CD8-positive, alpha-beta memory T cell (primary cell): ENCODE data around the gene ERBB2. TPM values are rescaled to one million over a fixed set of nuclear protein-coding genes. Genes with fewer than 3 reads are reported as not detected.
A peak's percentile ranks its signal among the peaks of the same experiment; 100 is the strongest.

ENCODE experiments used
- CTCF ChIA-PET: fragments of 350-600 bp; sonication (Branson Sonifier 250); formaldehyde crosslinking; loops from one replicate; lab custom pipeline; 2021; ENCODE audit warnings: antibody characterized with exemption; lab: Charles Lee
- POLR2A ChIA-PET: fragments of 350-600 bp; sonication (Branson Sonifier 250); formaldehyde crosslinking; loops from one replicate; lab custom pipeline; 2021; ENCODE audit warnings: antibody characterized with exemption; lab: Charles Lee
- DNase-seq, 5 donors: peaks; one replicate each; pipeline versions ENCODE4 v3.0.0 to v3.0.0-alpha.2; 2020 to 2022; ENCODE audit warnings: mixed read lengths in 1 of 5
- H3K27ac ChIP-seq: one replicate; pipeline ENCODE4 v1.7.0; 2013; ENCODE audit warnings: low read depth, mild to moderate bottlenecking, low read length, moderate library complexity
- H3K27me3 ChIP-seq: 2 replicates; pipeline ENCODE4 v1.7.0; 2013; ENCODE audit warnings: low read length, mild to moderate bottlenecking; ENCODE audit not compliant: insufficient read depth, poor library complexity, severe bottlenecking
- H3K36me3 ChIP-seq: 2 replicates; pipeline ENCODE4 v1.7.0; 2013; ENCODE audit warnings: mild to moderate bottlenecking, low read length, moderate library complexity; ENCODE audit not compliant: insufficient read depth
- H3K4me1 ChIP-seq: 2 replicates; pipeline ENCODE4 v1.7.0; 2013; ENCODE audit warnings: mild to moderate bottlenecking, low read length, moderate library complexity; ENCODE audit not compliant: insufficient read depth
- H3K4me3 ChIP-seq: 2 replicates; pipeline ENCODE4 v1.7.0; 2013; ENCODE audit warnings: mild to moderate bottlenecking, low read length
- H3K9me3 ChIP-seq: 2 replicates; pipeline ENCODE4 v1.7.0; 2013; ENCODE audit warnings: mild to moderate bottlenecking, low read length
- H3K27ac Mint-ChIP-seq, 8 donors: one replicate each; pipeline ENCODE4 v1.8.0; 2020 to 2021; ENCODE audit warnings: mixed read lengths in 8 of 8, mild to moderate bottlenecking in 6 of 8, inconsistent platforms in 3 of 8, moderate library complexity in 3 of 8
- H3K27me3 Mint-ChIP-seq, 2 donors: one replicate each; pipeline ENCODE4 v1.8.0; 2020 to 2021; ENCODE audit warnings: mixed read lengths in 2 of 2, mild to moderate bottlenecking in 1 of 2, moderate library complexity in 1 of 2
- H3K36me3 Mint-ChIP-seq, 3 donors: one replicate each; pipeline ENCODE4 v1.8.0; 2020 to 2021; ENCODE audit warnings: mixed read lengths in 3 of 3, inconsistent platforms in 1 of 3, mild to moderate bottlenecking in 1 of 3
- H3K4me1 Mint-ChIP-seq, 3 donors: one replicate each; pipeline ENCODE4 v1.8.0; 2020 to 2021; ENCODE audit warnings: mixed read lengths in 3 of 3, inconsistent platforms in 1 of 3, mild to moderate bottlenecking in 1 of 3
- H3K4me3 Mint-ChIP-seq, 7 donors: one replicate each; pipeline ENCODE4 v1.8.0; 2020 to 2021; ENCODE audit warnings: mixed read lengths in 7 of 7, mild to moderate bottlenecking in 6 of 7, moderate library complexity in 4 of 7, inconsistent platforms in 2 of 7
- H3K9me3 Mint-ChIP-seq, 5 donors: one replicate each; pipeline ENCODE4 v1.8.0; 2020 to 2022; ENCODE audit warnings: mixed read lengths in 5 of 5, mild to moderate bottlenecking in 3 of 5, moderate library complexity in 2 of 5, inconsistent platforms in 1 of 5
- polyA plus RNA-seq: library from polyadenylated mRNA; unstranded; fragments of 300-500 nt; fragmentation: Illumina TruSeq; gene quantifications from one replicate; pipeline ENCODE4 v1.2.3, GENCODE V29; 2021
- total RNA-seq, 2 experiments: library from RNA; stranded (reverse); gene quantifications; one replicate each; pipeline ENCODE4 v1.2.3, GENCODE V29; 2021

Gene ERBB2
- total and polyA plus RNA-seq, 3 experiments from 2014 or later, result 2.4 to 3.9 (median 3.6) TPM

- peaks cover 77 to 87% (median 85%) of the 10 kb centered on the region in 3 donors for H3K4me1 Mint-ChIP-seq
- ChIA-PET POLR2A (interaction anchor here (0.6 kb wide), 1 partner anchor 221 kb away, joined by 5 read pairs; no protein-coding TSS in a partner anchor), CTCF (interaction anchor here (0.9 to 1.0 kb wide), 3 partner anchors 7 to 18 kb away, joined by 3 to 7 read pairs (median 3); no protein-coding TSS in a partner anchor)
- H3K4me3 Mint-ChIP-seq, result peak overlapping the region; percentile 94 to 99 (median 96)
- H3K4me3 ChIP-seq, result peak overlapping the region; percentile 26
- DNase-seq, result peak in 1 of 5 donors; percentile 67
- peak overlapping the region; percentile 52 for H3K27ac ChIP-seq
- no peaks in the 10 kb centered on the region for H3K27me3 Mint-ChIP-seq
- no peaks in the 10 kb centered on the region for H3K9me3 Mint-ChIP-seq
- no peaks in the 10 kb centered on the region for H3K27me3 ChIP-seq
- peak overlapping the region; percentile 85 to 99 (median 95) for H3K27ac Mint-ChIP-seq
- H3K36me3 Mint-ChIP-seq, result peaks cover 18 to 76% (median 38%) of the 10 kb centered on the region in 3 donors
- H3K36me3 ChIP-seq, result no peaks in the 10 kb centered on the region
- H3K9me3 ChIP-seq, result no peaks in the 10 kb centered on the region
- peaks cover 84% of the 10 kb centered on the region for H3K4me1 ChIP-seq
Measured at GRCh38 chr17:39772987-39773934, 73.4 kb downstream of the ERBB2 start.

GRCh38 chr17:39774047-39774446 is 74.2 kb downstream of the ERBB2 start:
- no peaks in the 10 kb centered on the region for H3K9me3 ChIP-seq
- Mint-ChIP-seq H3K27ac (peak overlapping the region; percentile 85 to 99 (median 95)), H3K9me3 (no peaks in the 10 kb centered on the region), H3K4me1 (peaks cover 75 to 86% (median 85%) of the 10 kb centered on the region in 3 donors), H3K4me3 (peak overlapping the region; percentile 94 to 99 (median 96)), H3K27me3 (no peaks in the 10 kb centered on the region), H3K36me3 (peaks cover 18 to 72% (median 32%) of the 10 kb centered on the region in 3 donors)
- DNase-seq, result no peak
- ChIA-PET POLR2A (interaction anchor here (0.6 kb wide), 1 partner anchor 220 kb away, joined by 5 read pairs; no protein-coding TSS in a partner anchor), CTCF (no interaction called here)
- peaks cover 83% of the 10 kb centered on the region for H3K4me1 ChIP-seq
- peak overlapping the region; percentile 52 for H3K27ac ChIP-seq
- peak overlapping the region; percentile 37 for H3K4me3 ChIP-seq
- no peaks in the 10 kb centered on the region for H3K36me3 ChIP-seq
- no peaks in the 10 kb centered on the region for H3K27me3 ChIP-seq

- DNase-seq, result no peak
- Mint-ChIP-seq H3K27me3 (no peaks in the 10 kb centered on the region), H3K4me3 (peak overlapping the region; percentile 94 to 99 (median 96)), H3K36me3 (peaks cover 18 to 67% (median 31%) of the 10 kb centered on the region in 3 donors), H3K27ac (peak overlapping the region; percentile 35 to 99 (median 95)), H3K9me3 (no peaks in the 10 kb centered on the region), H3K4me1 (peaks cover 71 to 84% (median 83%) of the 10 kb centered on the region in 3 donors)
- POLR2A ChIA-PET, result interaction anchor here (0.6 to 4.0 kb wide), 6 partner anchors 8 to 206 kb away, joined by 3 to 12 read pairs (median 3); partner anchors contain the start of gene PSMD3
- Histone ChIP-seq H3K27me3 (no peaks in the 10 kb centered on the region), H3K27ac (peak overlapping the region; percentile 40), H3K9me3 (no peaks in the 10 kb centered on the region), H3K4me3 (peak overlapping the region; percentile 47), H3K4me1 (peaks cover 83% of the 10 kb centered on the region), H3K36me3 (no peaks in the 10 kb centered on the region)
- CTCF ChIA-PET, result interaction anchor here (1.3 to 3.4 kb wide), 2 partner anchors 21 to 45 kb away, joined by 4 to 19 read pairs; partner anchors contain the start of gene MIEN1
Measured at GRCh38 chr17:39775031-39775430, 75.2 kb downstream of the ERBB2 start.

GRCh38 chr17:39776252-39776651 is 76.4 kb downstream of the ERBB2 start:
- H3K4me1 ChIP-seq, result peaks cover 83% of the 10 kb centered on the region
- H3K36me3 ChIP-seq, result no peaks in the 10 kb centered on the region
- peaks cover 68 to 81% (median 80%) of the 10 kb centered on the region in 3 donors for H3K4me1 Mint-ChIP-seq
- H3K9me3 ChIP-seq, result no peaks in the 10 kb centered on the region
- POLR2A ChIA-PET, result interaction anchor here (1.3 to 4.0 kb wide), 6 partner anchors 17 to 150 kb away, joined by 3 to 14 read pairs (median 8); no protein-coding TSS in a partner anchor
- DNase-seq, result no peak
- H3K27me3 ChIP-seq, result no peaks in the 10 kb centered on the region
- peak overlapping the region; percentile 73 for H3K4me3 ChIP-seq
- H3K36me3 Mint-ChIP-seq, result peaks cover 18 to 63% (median 31%) of the 10 kb centered on the region in 3 donors
- H3K9me3 Mint-ChIP-seq, result no peaks in the 10 kb centered on the region
- peak overlapping the region; percentile 94 to 99 (median 96) for H3K4me3 Mint-ChIP-seq
- H3K27ac Mint-ChIP-seq, result peak overlapping the region; percentile 85 to 99 (median 96)
- H3K27ac ChIP-seq, result peak overlapping the region; percentile 60
- no peaks in the 10 kb centered on the region for H3K27me3 Mint-ChIP-seq
- CTCF ChIA-PET, result interaction anchor here (1.3 to 3.4 kb wide), 4 partner anchors 22 to 88 kb away, joined by 5 to 19 read pairs (median 6); partner anchors contain the start of gene IKZF3

- Mint-ChIP-seq H3K27me3 (no peaks in the 10 kb centered on the region), H3K27ac (peak overlapping the region; percentile 85 to 99 (median 97)), H3K4me1 (peaks cover 70 to 81% (median 80%) of the 10 kb centered on the region in 3 donors), H3K9me3 (no peaks in the 10 kb centered on the region), H3K36me3 (peaks cover 12 to 63% (median 26%) of the 10 kb centered on the region in 3 donors), H3K4me3 (peak overlapping the region; percentile 94 to 99 (median 96))
- CTCF ChIA-PET, result interaction anchor here (0.6 to 3.4 kb wide), 9 partner anchors 16 to 154 kb away, joined by 3 to 19 read pairs (median 4); partner anchors contain the start of gene IKZF3
- Histone ChIP-seq H3K36me3 (peaks cover 6% of the 10 kb centered on the region), H3K4me1 (peaks cover 83% of the 10 kb centered on the region), H3K9me3 (no peaks in the 10 kb centered on the region), H3K4me3 (peak overlapping the region; percentile 73), H3K27ac (peak overlapping the region; percentile 58), H3K27me3 (no peaks in the 10 kb centered on the region)
- peak in 1 of 5 donors; percentile 47 for DNase-seq
- POLR2A ChIA-PET, result interaction anchor here (0.9 to 4.0 kb wide), 10 partner anchors 11 to 118 kb away, joined by 3 to 14 read pairs (median 6); no protein-coding TSS in a partner anchor
Measured at GRCh38 chr17:39777534-39778365, 77.9 kb downstream of the ERBB2 start.

Other genes starting within 250 kb of the ERBB2 start
- gene MED1, start 248.8 kb upstream of the ERBB2 start, total RNA-seq, result 10 to 100 TPM; 85.1 to 87.3 TPM
- gene MED1, start 248.8 kb upstream of the ERBB2 start, polyA plus RNA-seq, result 22.0 TPM
- 10 to 100 TPM; 86.9 to 91.8 TPM for gene CDK12, start 238.6 kb upstream of the ERBB2 start, total RNA-seq
- 5.6 TPM for gene CDK12, start 238.6 kb upstream of the ERBB2 start, polyA plus RNA-seq
- not detected for gene NEUROD2, start 92.1 kb upstream of the ERBB2 start, total RNA-seq
- not detected for gene NEUROD2, start 92.1 kb upstream of the ERBB2 start, polyA plus RNA-seq
- not detected for gene PPP1R1B, start 73.1 kb upstream of the ERBB2 start, total RNA-seq
- gene PPP1R1B, start 73.1 kb upstream of the ERBB2 start, polyA plus RNA-seq, result not detected
- 10 to 100 TPM; 71.4 to 74.1 TPM for gene STARD3, start 62.9 kb upstream of the ERBB2 start, total RNA-seq
- gene STARD3, start 62.9 kb upstream of the ERBB2 start, polyA plus RNA-seq, result 44.5 TPM
- gene TCAP, start 34.7 kb upstream of the ERBB2 start, total RNA-seq, result 1 to 10 TPM in 1 of 2 experiments, under 1 TPM in 1; 0.97 to 1.6 TPM
- gene TCAP, start 34.7 kb upstream of the ERBB2 start, polyA plus RNA-seq, result not detected
- gene PNMT, start 31.6 kb upstream of the ERBB2 start, total RNA-seq, result not detected
- 0.39 TPM for gene PNMT, start 31.6 kb upstream of the ERBB2 start, polyA plus RNA-seq
- gene PGAP3, start 12.0 kb upstream of the ERBB2 start, total RNA-seq, result 10 to 100 TPM; 11.8 to 12.1 TPM
- 22.4 TPM for gene PGAP3, start 12.0 kb upstream of the ERBB2 start, polyA plus RNA-seq
- gene MIEN1, start 30.5 kb downstream of the ERBB2 start, total RNA-seq, result 10 to 100 TPM; 42.3 to 46.2 TPM
- 114 TPM for gene MIEN1, start 30.5 kb downstream of the ERBB2 start, polyA plus RNA-seq
- not detected for gene GRB7, start 37.9 kb downstream of the ERBB2 start, total RNA-seq
- gene GRB7, start 37.9 kb downstream of the ERBB2 start, polyA plus RNA-seq, result not detected
- gene IKZF3, start 164.2 kb downstream of the ERBB2 start, total RNA-seq, result 100 to 1,000 TPM; 119 to 126 TPM
- 138 TPM for gene IKZF3, start 164.2 kb downstream of the ERBB2 start, polyA plus RNA-seq
- under 1 TPM; 0.58 to 0.74 TPM for gene ZPBP2, start 168.1 kb downstream of the ERBB2 start, total RNA-seq
- gene ZPBP2, start 168.1 kb downstream of the ERBB2 start, polyA plus RNA-seq, result 0.09 TPM
- gene GSDMB, start 218.6 kb downstream of the ERBB2 start, total RNA-seq, result 10 to 100 TPM; 14.0 to 14.8 TPM
- 1.3 TPM for gene GSDMB, start 218.6 kb downstream of the ERBB2 start, polyA plus RNA-seq
- gene ORMDL3, start 227.5 kb downstream of the ERBB2 start, total RNA-seq, result 10 to 100 TPM; 73.6 to 76.4 TPM
- 217 TPM for gene ORMDL3, start 227.5 kb downstream of the ERBB2 start, polyA plus RNA-seq
- gene LRRC3C, start 227.7 kb downstream of the ERBB2 start, total RNA-seq, result not detected
- not detected for gene LRRC3C, start 227.7 kb downstream of the ERBB2 start, polyA plus RNA-seq